Renal cortex interstitium (tissue), 11 donors: ENCODE results near the gene ANO9. TPM values are rescaled to one million over a fixed set of nuclear protein-coding genes. Genes with fewer than 3 reads are reported as not detected.

Source experiments
- DNase-seq, 11 donors: peaks; one replicate each; pipeline ENCODE4 v3.0.0-alpha.2; 2013; ENCODE audit warnings: low read depth in 9 of 11, low spot score in 4 of 11; ENCODE audit errors: extremely low read depth in 1 of 11
- polyA plus RNA-seq, 3 donors: library from polyadenylated mRNA; unstranded; fragments of 120-200 nt; gene quantifications; one replicate each; pipeline ENCODE4 v1.2.1, GENCODE V29; 2013; ENCODE audit not compliant: insufficient read length in 3 of 3

Gene ANO9
- polyA plus RNA-seq, 3 donors, result 9.2 to 18.1 (median 10.3) TPM

DNA sequence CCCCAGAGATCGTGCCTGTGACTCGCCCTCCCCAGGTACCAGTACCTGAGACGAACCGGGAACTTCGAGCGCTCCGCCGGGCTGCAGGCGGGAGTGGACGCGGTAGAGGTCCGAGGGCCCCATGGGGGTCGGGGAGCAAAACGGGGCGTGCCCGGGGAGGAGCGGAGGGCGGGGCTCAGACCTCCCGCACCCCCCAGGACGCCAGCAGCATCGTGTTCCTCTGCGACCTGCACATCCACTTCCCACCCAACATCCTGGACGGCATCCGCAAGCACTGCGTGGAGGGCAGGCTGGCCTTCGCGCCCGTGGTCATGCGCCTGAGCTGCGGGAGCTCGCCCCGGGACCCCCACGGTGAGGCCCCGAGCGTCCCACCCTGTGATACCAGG lies 61.7 kb downstream of the ANO9 start:
- DNase-seq, result no peak

DNA sequence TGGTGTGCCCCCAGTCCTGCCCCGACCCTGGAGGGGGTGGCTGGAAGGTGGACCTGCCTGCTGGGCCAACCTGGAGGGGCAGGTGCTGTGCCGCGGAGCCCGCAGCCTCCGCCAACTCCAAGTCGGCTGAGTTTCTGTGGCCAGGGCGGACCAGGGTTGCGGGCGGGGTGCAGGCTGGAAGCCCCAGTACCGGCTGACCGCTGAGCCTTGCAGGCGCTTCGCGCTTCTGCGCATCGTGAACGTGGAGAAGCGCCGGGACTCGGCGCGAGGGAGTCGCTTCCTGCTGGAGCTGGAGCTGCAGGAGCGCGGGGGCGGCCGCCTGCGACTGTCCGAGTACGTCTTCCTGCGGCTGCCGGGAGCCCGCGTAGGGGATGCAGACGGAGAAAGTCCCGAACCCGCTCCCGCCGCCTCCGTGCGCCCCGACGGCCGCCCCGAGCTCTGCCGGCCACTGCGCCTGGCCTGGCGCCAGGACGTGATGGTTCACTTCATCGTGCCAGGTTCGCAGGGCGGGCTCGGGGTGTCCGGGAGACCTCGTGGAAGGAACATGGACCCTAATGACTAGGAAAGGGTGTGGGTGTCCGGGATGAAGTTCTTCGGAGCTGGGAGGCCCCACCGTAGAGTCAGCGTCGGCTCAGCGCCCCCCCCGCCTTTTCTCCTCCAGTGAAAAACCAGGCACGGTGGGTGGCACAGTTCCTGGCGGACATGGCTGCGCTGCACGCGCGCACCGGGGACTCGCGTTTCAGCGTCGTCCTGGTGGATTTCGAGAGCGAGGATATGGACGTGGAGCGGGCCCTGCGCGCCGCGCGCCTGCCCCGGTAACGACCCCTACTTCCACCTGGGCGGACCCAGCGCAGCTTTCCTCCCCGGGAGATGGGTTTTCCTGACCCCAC lies 62.4 kb downstream of the ANO9 start:
- no peak for DNase-seq

DNA sequence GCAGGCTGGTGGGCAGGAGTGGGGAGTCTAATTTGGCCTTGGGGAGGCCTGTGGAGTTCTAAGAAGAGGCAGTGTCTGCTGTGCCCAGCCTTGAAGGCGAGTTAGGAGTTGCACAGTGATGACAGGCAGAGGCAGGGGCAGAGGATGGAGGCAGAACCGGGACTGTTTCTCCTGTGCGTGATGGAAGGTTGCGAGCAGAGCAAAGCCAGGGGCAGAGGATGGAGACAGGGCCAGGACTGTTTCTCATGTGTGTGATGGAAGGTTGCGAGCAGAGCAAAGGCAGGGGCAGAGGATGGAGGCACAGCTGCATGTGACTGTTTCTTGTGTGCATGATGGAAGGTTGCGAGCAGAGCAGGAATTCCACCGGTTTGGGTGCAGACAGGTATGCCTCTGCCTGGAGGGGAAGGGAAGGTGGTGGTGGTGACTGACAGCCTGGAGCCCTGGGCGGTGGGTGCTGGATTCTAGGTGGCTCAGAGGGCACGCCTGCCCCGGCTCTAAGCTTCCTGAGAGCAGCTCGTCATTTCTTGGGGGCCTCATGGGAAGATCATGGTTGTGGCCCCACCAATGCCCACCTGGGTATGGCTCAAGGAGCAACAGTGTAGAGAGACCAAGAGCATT lies 63.8 kb downstream of the ANO9 start:
- DNase-seq, result no peak

DNA sequence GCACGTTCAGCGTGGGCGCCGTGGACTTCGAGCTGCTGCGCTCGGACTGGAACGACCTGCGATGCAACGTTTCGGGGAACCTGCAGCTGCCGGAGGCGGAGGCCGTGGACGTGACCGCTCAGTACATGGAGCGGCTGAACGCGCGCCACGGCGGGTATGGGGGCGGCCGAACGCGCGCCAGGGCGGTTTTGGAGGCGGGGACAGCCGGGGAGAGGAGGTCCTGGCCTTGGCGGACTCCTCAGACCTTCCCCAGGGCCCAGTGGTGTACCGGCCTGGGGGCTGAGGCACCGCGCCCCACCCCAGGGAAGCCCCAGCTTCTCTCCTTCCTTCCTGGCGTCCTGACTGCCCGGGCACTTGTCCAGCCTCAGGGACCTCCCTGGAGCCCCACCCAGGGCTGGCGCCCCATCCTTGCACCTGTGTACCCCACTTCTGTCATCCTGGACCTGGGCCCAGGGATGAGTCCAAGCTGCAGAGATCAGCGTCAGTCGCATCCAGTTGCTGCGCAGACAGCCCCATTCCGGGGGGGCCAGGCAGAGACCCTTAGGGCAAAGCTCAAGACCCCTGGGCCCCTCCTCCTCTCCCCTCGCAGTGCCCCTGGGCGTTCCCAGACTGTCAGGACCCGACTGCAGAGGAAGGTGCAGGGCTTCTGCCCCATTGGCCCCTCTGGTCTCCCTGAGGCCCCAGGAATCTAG lies 64.5 kb downstream of the ANO9 start:
- DNase-seq, result no peak

DNA sequence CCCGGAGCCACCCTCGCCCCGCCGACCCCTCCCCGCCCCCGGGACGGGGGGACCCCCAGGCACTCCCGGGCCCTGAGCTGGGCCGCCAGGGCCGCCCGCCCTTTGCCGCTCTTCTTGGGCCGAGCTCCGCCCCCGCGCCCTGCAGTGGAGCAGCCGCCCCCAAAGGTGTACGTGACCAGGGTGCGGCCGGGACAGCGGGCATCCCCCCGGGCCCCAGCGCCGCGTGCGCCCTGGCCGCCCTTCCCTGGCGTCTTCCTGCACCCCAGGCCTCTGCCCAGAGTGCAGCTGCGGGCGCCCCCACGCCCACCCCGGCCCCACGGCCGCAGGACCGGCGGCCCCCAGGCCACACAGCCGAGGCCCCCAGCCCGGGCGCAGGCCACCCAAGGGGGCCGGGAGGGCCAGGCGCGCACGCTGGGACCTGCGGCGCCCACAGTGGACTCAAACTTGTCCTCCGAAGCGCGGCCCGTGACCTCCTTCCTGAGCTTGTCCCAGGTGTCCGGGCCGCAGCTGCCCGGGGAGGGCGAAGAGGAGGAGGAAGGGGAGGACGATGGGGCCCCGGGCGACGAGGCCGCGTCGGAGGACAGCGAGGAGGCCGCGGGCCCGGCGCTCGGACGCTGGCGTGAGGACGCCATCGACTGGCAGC lies 65.2 kb downstream of the ANO9 start:
- no peak for DNase-seq

DNA sequence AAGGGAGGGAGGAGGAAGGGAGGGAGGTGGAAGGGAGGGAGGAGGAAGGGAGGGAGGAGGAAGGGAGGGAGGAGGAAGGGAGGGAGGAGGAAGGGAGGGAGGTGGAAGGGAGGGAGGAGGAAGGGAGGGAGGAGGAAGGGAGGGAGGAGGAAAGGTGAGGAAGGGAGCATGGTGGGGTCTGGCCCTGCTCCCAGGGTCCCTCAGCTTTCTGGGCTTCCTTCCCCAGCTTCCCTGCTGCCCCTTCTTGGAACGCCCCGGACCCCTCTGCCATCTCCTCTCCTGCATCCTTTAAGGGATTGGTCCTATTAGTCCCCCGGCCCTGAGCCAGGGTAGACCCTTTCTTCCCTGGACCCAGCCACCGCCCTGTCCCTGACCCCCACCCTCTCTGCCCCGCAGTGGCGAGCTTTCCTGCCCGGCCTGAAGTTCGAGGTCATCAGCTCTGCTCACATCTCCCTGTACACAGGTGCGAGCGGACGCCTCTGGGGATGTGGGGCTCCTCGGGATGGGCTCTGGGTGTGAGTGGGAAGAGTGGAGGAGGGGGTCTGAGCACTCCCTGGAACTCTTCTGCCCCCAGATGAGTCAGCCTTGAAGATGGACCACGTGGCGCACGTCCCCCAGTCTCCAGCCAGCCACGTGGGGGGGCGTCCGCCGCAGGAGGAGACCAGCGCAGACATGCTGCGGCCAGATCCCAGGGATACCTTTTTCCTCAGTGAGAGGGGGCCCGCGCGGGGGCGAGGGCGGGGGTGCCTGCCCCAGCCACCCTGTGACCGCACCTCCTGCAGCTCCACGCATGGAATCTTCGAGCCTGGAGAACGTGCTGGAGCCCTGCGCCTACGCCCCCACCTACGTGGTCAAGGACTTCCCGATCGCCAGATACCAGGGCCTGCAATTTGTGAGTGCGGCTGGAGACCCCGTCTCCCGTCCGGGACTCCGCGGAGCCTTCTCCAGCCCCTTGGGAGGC lies 66.5 kb downstream of the ANO9 start:
- DNase-seq, result no peak

DNA sequence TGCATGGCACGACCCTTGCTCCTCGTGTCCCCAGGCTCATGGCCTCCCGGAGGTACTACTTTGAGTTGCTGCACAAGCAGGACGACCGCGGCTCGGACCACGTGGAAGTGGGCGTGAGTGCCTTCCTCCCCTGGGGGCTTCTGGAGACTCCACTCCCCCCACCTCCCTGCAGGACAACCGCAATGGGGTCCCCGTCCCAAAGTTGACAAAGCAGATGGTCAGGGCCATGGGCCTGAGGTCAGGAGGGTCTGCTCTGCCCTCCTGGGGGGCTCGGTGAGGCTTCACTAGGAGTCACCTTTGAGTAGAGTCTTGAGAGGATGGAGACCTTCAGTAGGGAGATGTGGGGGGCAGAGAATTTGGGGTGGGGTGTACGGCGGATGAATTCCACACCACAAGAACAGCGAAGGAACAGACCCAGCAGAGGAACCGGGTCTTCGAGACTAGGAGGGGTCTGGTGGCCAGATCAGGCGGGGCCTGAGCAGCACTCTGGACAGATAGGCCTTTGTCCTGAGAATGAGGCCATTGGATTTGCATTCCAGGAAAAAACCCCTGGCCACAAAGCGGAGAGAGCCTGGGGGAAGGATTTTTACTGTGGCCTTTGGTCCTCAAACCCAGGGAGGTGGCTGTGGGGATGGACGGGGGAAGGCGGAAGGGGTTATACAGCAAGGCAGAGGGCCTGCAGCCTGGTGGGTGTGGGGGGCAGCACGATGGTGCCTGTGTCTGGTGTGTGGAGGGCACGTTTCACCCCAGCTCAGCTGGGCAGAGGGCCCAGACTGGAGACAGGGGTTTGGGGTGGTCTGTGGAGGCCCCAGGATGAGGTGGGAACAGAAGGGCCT lies 67.9 kb downstream of the ANO9 start:
- DNase-seq, result no peak

DNA sequence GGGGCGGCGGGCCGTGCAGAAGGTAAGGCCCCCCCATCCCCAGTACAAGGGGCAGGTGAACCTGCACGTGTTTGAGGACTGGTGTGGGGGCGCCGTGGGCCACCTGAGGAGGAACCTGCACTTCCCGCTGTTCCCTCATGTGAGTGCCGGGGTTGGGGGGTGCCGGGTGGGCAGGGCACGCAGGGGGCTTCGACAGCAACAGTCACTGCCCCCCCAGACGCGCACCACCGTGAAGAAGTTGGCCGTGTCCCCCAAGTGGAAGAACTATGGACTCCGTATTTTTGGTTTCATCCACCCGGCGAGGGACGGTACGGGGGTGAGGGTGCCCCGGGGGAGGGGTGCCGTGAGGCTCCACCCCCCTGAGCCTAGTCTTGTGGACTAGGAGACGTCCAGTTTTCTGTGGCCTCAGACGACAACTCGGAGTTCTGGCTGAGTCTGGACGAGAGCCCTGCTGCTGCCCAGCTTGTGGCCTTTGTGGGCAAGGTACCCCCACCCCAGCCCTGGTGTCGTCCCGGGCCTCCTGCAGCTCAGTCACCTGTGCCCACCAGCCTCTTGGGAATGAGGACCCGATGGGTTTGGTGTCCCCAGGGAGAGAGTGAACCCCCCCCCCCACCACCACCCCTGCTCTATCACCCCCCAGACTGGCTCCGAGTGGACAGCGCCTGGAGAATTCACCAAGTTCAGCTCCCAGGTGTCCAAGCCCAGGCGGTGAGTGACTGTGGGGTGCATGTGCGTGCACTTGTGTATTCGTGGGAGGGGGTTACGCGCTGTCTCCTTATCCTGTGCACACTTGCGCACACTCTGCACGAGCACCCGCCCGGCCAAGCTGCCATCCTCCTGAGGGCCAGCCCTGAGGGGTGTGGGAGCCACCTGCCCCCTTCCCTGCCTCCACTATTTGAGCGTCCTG lies 68.7 kb downstream of the ANO9 start:
- no peak for DNase-seq

DNA sequence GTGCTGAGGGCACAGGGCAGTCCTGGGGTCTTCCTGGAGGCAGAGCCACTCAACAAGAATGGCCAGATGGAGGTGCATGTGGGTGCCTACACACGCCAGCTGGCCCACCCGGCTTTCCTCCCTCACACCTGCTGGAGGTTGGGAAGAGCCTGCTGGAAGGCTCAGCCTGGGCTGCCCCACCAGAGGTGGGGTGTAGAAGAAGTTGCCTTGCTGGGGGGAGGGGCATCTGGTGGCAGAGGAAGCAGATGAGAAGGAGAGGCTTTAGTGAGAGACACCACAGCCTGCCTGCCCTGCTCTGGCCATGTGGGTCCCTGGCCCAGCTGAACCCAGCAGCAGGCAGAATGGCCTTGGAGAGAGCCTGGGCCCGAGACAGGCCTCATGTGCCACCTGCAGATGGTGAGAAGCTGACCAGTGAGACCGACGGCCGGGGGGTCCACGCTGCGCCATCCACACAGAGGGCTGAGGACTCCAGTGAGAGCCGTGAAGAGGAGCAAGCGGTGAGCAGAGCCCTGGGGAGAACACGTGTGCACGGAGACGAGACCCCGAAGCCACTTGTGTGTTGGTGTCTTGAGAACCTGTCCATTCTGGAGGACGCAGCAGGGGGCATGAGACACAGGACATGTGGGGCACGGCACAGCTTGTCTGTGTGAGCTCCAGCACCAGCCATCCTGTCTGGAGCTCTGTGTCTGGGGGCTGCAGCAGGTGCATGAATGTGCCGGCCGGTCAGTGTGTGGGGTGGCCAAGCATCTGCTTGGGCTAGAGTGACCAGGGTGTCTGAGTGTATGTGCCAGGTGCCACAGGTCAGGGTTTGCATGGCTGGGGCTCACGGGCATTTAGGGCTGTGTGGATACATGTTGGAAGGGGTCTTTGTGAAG lies 69.9 kb downstream of the ANO9 start:
- DNase-seq, result no peak

DNA sequence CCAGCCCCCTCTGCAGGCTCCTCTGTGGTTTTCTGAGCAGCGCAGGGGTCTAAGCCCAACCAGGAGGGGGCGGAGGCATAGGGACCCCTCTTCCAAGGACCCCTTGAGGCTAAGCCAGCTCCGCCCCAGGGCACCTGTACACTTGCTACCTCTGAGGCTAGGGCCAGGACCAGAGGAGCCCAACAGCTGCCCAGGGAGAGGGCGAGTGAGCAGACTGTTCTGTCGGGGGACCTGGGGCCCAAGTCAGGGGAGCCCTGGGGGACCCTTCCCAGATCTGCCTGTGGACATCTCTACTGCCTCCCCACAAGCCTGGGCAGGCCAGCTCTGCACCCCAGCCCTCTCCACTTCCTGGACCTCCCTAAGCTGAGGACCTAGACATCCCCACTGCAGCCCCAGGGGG lies 70.8 kb downstream of the ANO9 start:
- DNase-seq, result no peak

DNA sequence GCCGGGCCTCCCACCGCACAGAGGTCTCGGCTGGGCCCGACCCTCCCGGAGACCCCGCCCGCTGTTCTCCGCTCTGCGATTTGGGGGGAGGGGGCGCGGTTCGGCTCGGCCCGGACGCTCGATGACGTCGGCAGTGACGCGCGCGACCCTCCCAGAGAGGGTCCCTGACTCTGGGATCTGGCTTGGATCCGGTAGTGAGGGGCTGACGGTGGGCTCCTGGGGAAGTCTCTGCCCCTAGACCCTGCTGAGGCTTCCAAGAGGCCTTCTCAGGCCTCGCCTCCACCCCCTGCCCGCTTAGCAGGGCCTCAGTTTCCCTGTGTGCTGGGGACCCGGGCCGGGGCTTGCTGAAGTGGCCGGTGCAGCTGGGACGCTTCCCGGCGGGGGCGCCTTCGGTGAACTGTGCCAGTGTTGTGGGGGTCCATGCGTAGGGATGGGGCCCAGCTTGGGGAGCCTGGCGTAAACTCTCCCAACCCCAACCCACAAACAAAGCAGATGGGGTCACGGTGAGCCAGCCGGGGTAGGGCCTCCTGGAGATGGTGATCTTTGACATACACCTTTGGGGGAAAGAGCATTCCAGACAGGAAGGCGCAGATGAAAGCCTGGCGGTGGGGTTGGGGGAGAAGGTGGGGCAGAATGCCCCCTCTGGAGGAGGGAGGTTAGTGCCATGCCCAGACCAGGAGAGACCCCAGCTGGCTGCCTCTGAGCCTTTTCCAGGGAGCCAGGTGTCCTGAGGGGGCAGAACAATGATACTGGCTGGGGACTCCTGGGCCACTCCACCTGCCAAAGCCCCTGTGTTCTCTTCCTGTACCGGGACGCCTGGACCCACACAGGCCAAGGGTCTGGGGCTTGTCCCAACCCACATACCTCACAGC lies 71.5 kb downstream of the ANO9 start:
- no peak for DNase-seq

DNA sequence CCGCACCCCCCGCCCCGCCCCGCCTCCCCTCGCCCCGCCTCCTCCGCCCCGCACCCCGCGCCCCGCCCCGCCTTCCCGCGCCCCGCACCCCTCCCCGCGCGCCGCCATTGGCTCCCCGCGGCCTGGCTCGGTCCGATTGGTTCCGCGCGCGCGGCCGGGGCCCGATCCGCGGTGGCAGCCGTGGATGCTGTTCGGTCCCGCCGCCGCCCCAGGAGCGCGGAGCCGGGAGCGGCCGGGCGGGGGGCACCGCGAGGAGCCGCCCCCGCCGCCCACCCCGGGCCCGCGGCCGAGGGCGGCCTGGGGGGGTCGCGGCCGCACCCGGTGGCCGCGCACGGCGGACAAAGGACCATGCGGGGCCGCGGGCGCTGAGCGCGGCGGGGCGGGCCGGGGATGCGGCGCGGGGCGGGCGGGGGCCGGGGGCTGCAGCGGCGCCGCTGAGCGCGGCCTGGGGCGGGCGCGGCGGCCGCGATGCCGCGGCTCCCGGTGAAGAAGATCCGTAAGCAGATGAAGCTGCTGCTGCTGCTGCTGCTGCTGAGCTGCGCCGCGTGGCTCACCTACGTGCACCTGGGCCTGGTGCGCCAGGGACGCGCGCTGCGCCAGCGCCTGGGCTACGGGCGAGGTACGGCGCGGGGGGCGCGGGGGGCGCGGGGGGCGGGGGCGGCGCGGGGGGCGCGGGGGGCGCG lies 72.3 kb downstream of the ANO9 start, which contains the start of gene B4GALNT4:
TSS of gene B4GALNT4 (plus strand) at position 164 of the 683 bp plus-strand sequence. CDS start at position 469, 305 bp downstream.
- DNase-seq, result peak in 1 of 11 donors; percentile 54

DNA sequence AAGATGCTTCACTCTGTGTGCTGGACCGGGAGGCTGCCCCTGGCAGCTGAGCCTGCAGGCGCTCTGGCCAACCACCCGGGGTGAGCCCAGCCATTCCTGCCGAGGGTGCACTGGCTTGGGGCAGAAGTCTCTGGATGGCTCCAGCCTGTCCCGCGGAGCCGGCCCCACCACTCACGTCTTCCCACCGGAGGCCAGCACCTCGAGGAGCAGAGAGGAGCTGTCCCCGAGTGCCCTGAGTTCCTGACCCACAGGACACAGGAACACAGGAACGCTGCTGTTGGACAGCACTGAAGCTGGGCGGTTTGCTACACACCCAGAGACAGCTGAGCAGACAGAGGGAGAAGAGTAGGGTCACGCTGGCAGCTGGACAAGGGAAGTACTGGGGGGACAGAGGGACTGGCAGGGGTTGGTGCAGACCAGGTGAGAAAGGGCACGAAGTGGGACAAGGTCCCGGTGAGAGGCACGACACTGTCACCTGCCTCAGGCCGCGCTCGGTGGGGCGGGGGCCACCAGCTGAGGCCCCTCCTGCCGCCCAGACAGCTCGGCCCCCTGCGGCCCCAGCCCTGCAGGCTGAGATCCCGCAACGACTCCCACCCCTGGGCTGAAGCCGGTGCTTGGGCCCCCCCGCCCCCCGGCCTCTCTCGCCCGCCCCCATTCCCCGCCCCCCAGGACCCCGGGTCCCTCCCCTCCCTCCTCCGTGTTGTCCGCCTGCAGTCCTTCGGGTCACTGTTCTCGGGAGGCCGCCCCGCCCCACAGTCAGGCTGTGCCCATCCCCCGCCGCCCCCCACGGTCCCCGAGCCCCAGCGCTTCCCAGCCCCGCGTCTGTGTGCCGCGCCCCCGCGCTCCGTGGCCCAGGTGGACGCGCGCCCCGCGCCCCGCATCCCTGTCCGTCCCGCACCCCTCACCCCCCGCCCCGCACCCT lies 73.1 kb downstream of the ANO9 start:
- no peak for DNase-seq
